Karpas-422 (cell line): ENCODE results near the gene PGRMC1. TPM values are rescaled to one million over a fixed set of nuclear protein-coding genes. Genes with fewer than 3 reads are reported as not detected.
"Not testable (repeated sequence)": the region's sequence is repeated elsewhere in the genome, so short reads cannot be mapped to it uniquely, and the experiment has no call there.

ENCODE experiments used
- DNase-seq: peaks from one replicate; pipeline ENCODE4 v3.0.0-alpha.2; 2015
- H2AFZ ChIP-seq: fragments of 200-600 bp; sonication (generic); 2 replicates; pipeline ENCODE4 v1.6.1; 2014; ENCODE audit warnings: antibody characterized with exemption, low read length, mixed read lengths
- H3K27ac ChIP-seq: fragments of 200-600 bp; sonication (generic); 2 replicates; pipeline ENCODE4 v1.5.1; 2014; ENCODE audit warnings: mild to moderate bottlenecking, low read length, moderate library complexity
- H3K27me3 ChIP-seq: fragments of 200-600 bp; sonication (generic); 2 replicates; pipeline ENCODE4 v1.6.1; 2014; ENCODE audit warnings: low read length, mixed read lengths
- H3K36me3 ChIP-seq: fragments of 200-600 bp; sonication (generic); 2 replicates; pipeline ENCODE4 v1.6.1; 2014; ENCODE audit warnings: low read length, mixed read lengths; ENCODE audit not compliant: insufficient read depth
- H3K4me1 ChIP-seq: fragments of 200-600 bp; sonication (generic); 2 replicates; pipeline ENCODE4 v1.6.1; 2014; ENCODE audit warnings: mild to moderate bottlenecking, low read length, mixed read lengths
- H3K4me2 ChIP-seq: fragments of 200-600 bp; sonication (generic); 2 replicates; pipeline ENCODE4 v1.6.1; 2014; ENCODE audit warnings: low read length, low read depth, mild to moderate bottlenecking; ENCODE audit not compliant: poor library complexity, severe bottlenecking
- H3K4me3 ChIP-seq: fragments of 200-600 bp; sonication (generic); 2 replicates; pipeline ENCODE4 v1.5.1; 2014; ENCODE audit warnings: mild to moderate bottlenecking, antibody characterized with exemption, low read length, mixed read lengths
- H3K79me2 ChIP-seq: fragments of 200-600 bp; sonication (generic); 2 replicates; pipeline ENCODE4 v1.6.1; 2014; ENCODE audit warnings: mild to moderate bottlenecking, low read length, mixed read lengths
- H3K9ac ChIP-seq: fragments of 200-600 bp; sonication (generic); 2 replicates; pipeline ENCODE4 v1.6.0; 2014; ENCODE audit warnings: low read length
- H3K9me2 ChIP-seq: fragments of 200-600 bp; sonication (generic), shearing (Covaris generic); replicated peaks from 2 replicates; pipeline ENCODE4 v1.6.0; 2014; ENCODE audit warnings: mild to moderate bottlenecking, low read length, moderate library complexity; ENCODE audit not compliant: insufficient read depth
- H3K9me3 ChIP-seq: fragments of 300-700, 200-600 bp; sonication (generic); 2 replicates; pipeline ENCODE4 v1.6.1; 2014; ENCODE audit warnings: low read length, mixed read lengths
- H4K20me1 ChIP-seq: fragments of 200-600 bp; sonication (generic); 2 replicates; pipeline ENCODE4 v1.6.1; 2014; ENCODE audit warnings: mild to moderate bottlenecking, antibody characterized with exemption, low read length, low read depth; ENCODE audit not compliant: insufficient read depth
- total RNA-seq: library from RNA; depleted of rRNA; stranded (reverse); fragments of >200 nt; shearing (Covaris generic); gene quantifications from 2 replicates; pipeline ENCODE4 v1.2.3, GENCODE V29; 2014; ENCODE audit warnings: low replicate concordance

PGRMC1 gene
- total RNA-seq, 1 experiment from 2014 or later: 52.5 TPM

GRCh38 chrX:119272882-119273419 is 36.9 kb downstream of the PGRMC1 start:
- Histone ChIP-seq H3K4me1 (no peaks in the 10 kb centered on the region), H3K4me3 (no peak overlapping the region), H3K79me2 (no peaks in the 10 kb centered on the region), H3K9ac (no peak overlapping the region), H2AFZ (no peak overlapping the region), H3K9me3 (no peaks in the 10 kb centered on the region), H3K27ac (no peak overlapping the region), H3K4me2 (no peak overlapping the region), H3K36me3 (no peaks in the 10 kb centered on the region), H3K9me2 (no peaks in the 10 kb centered on the region), H4K20me1 (no peaks in the 10 kb centered on the region), H3K27me3 (no peaks in the 10 kb centered on the region)
- DNase-seq: no peak

DNA sequence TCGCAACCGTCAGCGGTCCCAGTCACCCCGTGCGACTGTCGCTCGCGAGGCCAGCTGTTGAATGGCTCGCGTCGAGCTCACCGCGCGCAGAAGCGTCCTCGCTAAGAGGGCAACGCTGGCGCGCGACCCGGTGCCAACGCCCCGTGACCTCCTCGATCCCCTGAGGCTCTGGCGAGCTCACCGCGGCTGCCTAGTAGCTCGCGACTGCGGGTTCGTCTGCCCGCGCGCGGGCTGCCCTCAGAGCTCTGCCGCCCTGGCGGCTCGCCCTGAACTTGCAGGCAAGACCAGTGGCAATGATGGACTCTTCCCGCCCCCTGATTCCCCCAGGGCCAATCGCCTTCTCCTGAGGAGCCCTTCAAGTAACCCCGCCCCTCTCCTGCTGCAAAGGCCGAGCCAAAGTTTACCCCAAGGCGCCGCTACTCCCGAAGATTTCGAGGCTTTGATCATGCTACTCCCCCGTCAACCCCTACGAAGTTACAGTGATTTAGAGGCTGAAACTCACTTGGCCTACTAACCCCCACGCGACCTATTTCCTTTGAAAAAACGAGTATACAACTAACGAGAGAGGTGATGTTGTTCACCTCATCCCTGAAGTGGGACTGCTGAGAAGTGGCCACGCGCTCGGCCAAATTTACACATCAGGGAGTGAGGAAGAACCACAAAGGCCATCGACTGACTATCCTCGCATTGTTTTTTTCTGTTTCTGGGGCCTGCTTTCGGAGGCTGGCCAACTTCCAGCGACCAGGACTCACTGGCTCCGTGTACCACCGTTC is 37.5 kb downstream of the PGRMC1 start:
- H3K4me2 ChIP-seq: no peak overlapping the region
- H3K27ac ChIP-seq: no peak overlapping the region

DNA sequence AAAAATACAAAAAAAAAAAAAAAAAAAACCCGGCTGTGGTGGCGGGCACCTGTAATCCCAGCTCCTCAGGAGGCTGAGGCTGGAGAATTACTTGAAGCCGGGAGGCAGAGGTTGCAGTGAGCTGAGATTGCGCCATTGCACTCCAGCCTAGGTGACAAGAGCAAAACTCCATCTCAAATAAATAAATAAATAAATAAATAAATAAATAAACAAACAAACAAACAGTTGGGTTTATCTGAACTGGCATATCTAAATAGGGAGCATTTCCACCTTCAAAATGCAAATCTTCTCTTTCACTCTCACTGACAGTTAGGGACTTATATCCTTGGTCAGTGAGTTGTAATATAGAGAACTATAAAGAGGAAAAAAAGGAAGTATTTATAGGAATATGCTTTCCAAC is 46.3 kb downstream of the PGRMC1 start:
- not testable (repeated sequence) for H3K27me3 ChIP-seq, H3K36me3 ChIP-seq, H3K27ac ChIP-seq, H3K4me3 ChIP-seq, H4K20me1 ChIP-seq, H3K9ac ChIP-seq, H3K4me2 ChIP-seq, DNase-seq, H3K79me2 ChIP-seq, H3K9me2 ChIP-seq, H3K9me3 ChIP-seq, H2AFZ ChIP-seq, H3K4me1 ChIP-seq

More for the DNA sequence above, 37.5 kb downstream of the PGRMC1 start:
- no peaks in the 10 kb centered on the region for H3K79me2 ChIP-seq
- no peaks in the 10 kb centered on the region for H3K36me3 ChIP-seq
- H3K9me3 ChIP-seq: no peaks in the 10 kb centered on the region
- H3K9me2 ChIP-seq: no peaks in the 10 kb centered on the region
- no peak overlapping the region for H3K4me3 ChIP-seq
- no peak for DNase-seq
- H3K9ac ChIP-seq: no peak overlapping the region
- H3K4me1 ChIP-seq: no peaks in the 10 kb centered on the region
- no peak overlapping the region for H2AFZ ChIP-seq
- H3K27me3 ChIP-seq: no peaks in the 10 kb centered on the region
- H4K20me1 ChIP-seq: no peaks in the 10 kb centered on the region

- Histone ChIP-seq H3K79me2 (no peaks in the 10 kb centered on the region), H3K9me3 (no peaks in the 10 kb centered on the region), H3K9me2 (no peaks in the 10 kb centered on the region), H3K4me3 (no peak overlapping the region), H4K20me1 (no peaks in the 10 kb centered on the region), H2AFZ (no peak overlapping the region), H3K27ac (no peak overlapping the region), H3K4me2 (no peak overlapping the region), H3K4me1 (no peaks in the 10 kb centered on the region), H3K9ac (no peak overlapping the region), H3K36me3 (no peaks in the 10 kb centered on the region), H3K27me3 (no peaks in the 10 kb centered on the region)
- DNase-seq: peak; percentile 43
These were observed 52.9 kb downstream of the PGRMC1 start for GRCh38 chrX:119288890-119289393.

- H3K9me2 ChIP-seq: no peaks in the 10 kb centered on the region
- no peak overlapping the region for H2AFZ ChIP-seq
- H3K36me3 ChIP-seq: no peaks in the 10 kb centered on the region
- H3K79me2 ChIP-seq: no peaks in the 10 kb centered on the region
- H3K27ac ChIP-seq: no peak overlapping the region
- no peaks in the 10 kb centered on the region for H3K27me3 ChIP-seq
- no peak for DNase-seq
- H3K9ac ChIP-seq: no peak overlapping the region
- H3K4me3 ChIP-seq: no peak overlapping the region
- no peaks in the 10 kb centered on the region for H3K9me3 ChIP-seq
- H3K4me2 ChIP-seq: no peak overlapping the region
- H3K4me1 ChIP-seq: no peaks in the 10 kb centered on the region
- H4K20me1 ChIP-seq: no peaks in the 10 kb centered on the region
These were observed 54.4 kb downstream of the PGRMC1 start for GRCh38 chrX:119290476-119290875.

- not testable (repeated sequence) for H3K4me2 ChIP-seq
These were observed 55.2 kb downstream of the PGRMC1 start for GRCh38 chrX:119291246-119291645.

GRCh38 chrX:119292445-119292844 is 56.4 kb downstream of the PGRMC1 start:
- Histone ChIP-seq H3K36me3 (no peaks in the 10 kb centered on the region), H3K4me1 (no peaks in the 10 kb centered on the region), H3K27me3 (no peaks in the 10 kb centered on the region), H3K9ac (no peak overlapping the region), H3K9me3 (no peaks in the 10 kb centered on the region), H2AFZ (no peak overlapping the region), H4K20me1 (no peaks in the 10 kb centered on the region), H3K4me2 (no peak overlapping the region), H3K4me3 (no peak overlapping the region), H3K79me2 (no peaks in the 10 kb centered on the region), H3K9me2 (no peaks in the 10 kb centered on the region), H3K27ac (no peak overlapping the region)
- peak; percentile 43 for DNase-seq

More at GRCh38 chrX:119291246-119291645, 55.2 kb downstream of the PGRMC1 start:
- H3K27me3 ChIP-seq, H3K9me2 ChIP-seq, DNase-seq, H3K4me1 ChIP-seq, H3K9me3 ChIP-seq, H3K36me3 ChIP-seq, H4K20me1 ChIP-seq, H2AFZ ChIP-seq, H3K9ac ChIP-seq, H3K4me3 ChIP-seq, H3K79me2 ChIP-seq, H3K27ac ChIP-seq: not testable (repeated sequence)
